ENCODE measurements around the gene AQP10.
"Not testable (repeated sequence)": the region's sequence is repeated elsewhere in the genome, so short reads cannot be mapped to it uniquely, and the experiment has no call there.

Gene AQP10

GRCh38 chr1:154320882-154321608 is at the start of gene AQP10:
Gene AQP10 (plus strand): TSS chr1:154321093. CDS start chr1:154321156, 63 bp downstream.
- in situ Hi-C loops (cut with MboI; ENCODE audit: low sequenced_read_pairs): no loop called here

- in situ Hi-C loops (cut with MboI; ENCODE audit: low sequenced_read_pairs): no loop called here
Measured at GRCh38 chr1:154272217-154272998, 48.5 kb upstream of the AQP10 start, which contains the start of gene HAX1. Gene HAX1 (plus strand): TSS chr1:154272629. CDS start chr1:154272724, 95 bp downstream.

- in situ Hi-C loops (cut with MboI; ENCODE audit: low sequenced_read_pairs): no loop called here
Measured at GRCh38 chr1:154272999-154273563, 47.8 kb upstream of the AQP10 start.

- in situ Hi-C loops (cut with MboI; ENCODE audit: low sequenced_read_pairs): no loop called here
Measured at GRCh38 chr1:154276797-154277196, 44.1 kb upstream of the AQP10 start.

GRCh38 chr1:154287591-154287990 is 33.3 kb upstream of the AQP10 start:
- in situ Hi-C loops (cut with MboI; ENCODE audit: low sequenced_read_pairs): not testable (repeated sequence)

- in situ Hi-C loops (cut with MboI; ENCODE audit: low sequenced_read_pairs): no loop called here
Measured at GRCh38 chr1:154288661-154289060, 32.2 kb upstream of the AQP10 start.

GRCh38 chr1:154290921-154291320 is 30.0 kb upstream of the AQP10 start:
- in situ Hi-C loops (cut with MboI; ENCODE audit: low sequenced_read_pairs): no loop called here

GRCh38 chr1:154295408-154296235 is 25.3 kb upstream of the AQP10 start:
- in situ Hi-C loops (cut with MboI; ENCODE audit: low sequenced_read_pairs): no loop called here

- in situ Hi-C loops (cut with MboI; ENCODE audit: low sequenced_read_pairs): no loop called here
Measured at GRCh38 chr1:154301582-154301981, 19.3 kb upstream of the AQP10 start.

GRCh38 chr1:154304664-154305337 is 16.1 kb upstream of the AQP10 start:
- in situ Hi-C loops (cut with MboI; ENCODE audit: low sequenced_read_pairs): no loop called here

GRCh38 chr1:154306151-154306550 is 14.7 kb upstream of the AQP10 start:
- in situ Hi-C loops (cut with MboI; ENCODE audit: low sequenced_read_pairs): no loop called here

- in situ Hi-C loops (cut with MboI; ENCODE audit: low sequenced_read_pairs): not testable (repeated sequence)
Measured at GRCh38 chr1:154307670-154308270, 13.1 kb upstream of the AQP10 start.

- in situ Hi-C loops (cut with MboI; ENCODE audit: low sequenced_read_pairs): not testable (repeated sequence)
Measured at GRCh38 chr1:154309136-154309535, 11.8 kb upstream of the AQP10 start.

GRCh38 chr1:154312229-154313065 is 8.4 kb upstream of the AQP10 start:
- in situ Hi-C loops (cut with MboI; ENCODE audit: low sequenced_read_pairs): not testable (repeated sequence)

- in situ Hi-C loops (cut with MboI; ENCODE audit: low sequenced_read_pairs): no loop called here
Measured at GRCh38 chr1:154313066-154313356, 7.9 kb upstream of the AQP10 start.

- in situ Hi-C loops (cut with MboI; ENCODE audit: low sequenced_read_pairs): not testable (repeated sequence)
Measured at GRCh38 chr1:154314226-154314625, 6.7 kb upstream of the AQP10 start.

GRCh38 chr1:154316704-154317103 is 4.2 kb upstream of the AQP10 start:
- in situ Hi-C loops (cut with MboI; ENCODE audit: low sequenced_read_pairs): no loop called here

GRCh38 chr1:154318386-154318785 is 2.5 kb upstream of the AQP10 start:
- in situ Hi-C loops (cut with MboI; ENCODE audit: low sequenced_read_pairs): no loop called here

- in situ Hi-C loops (cut with MboI; ENCODE audit: low sequenced_read_pairs): not testable (repeated sequence)
Measured at GRCh38 chr1:154321609-154321934, 679 bp downstream of the AQP10 start.

Measured in HL-60/S4 treated with phorbol 12-myristate 13-acetate at 8.2 ng/mL for 4 days and 3 days (cell line).